Right atrium auricular region (tissue), 2 donors: ENCODE data around the gene GPX6. TPM values are rescaled to one million over a fixed set of nuclear protein-coding genes. Genes with fewer than 3 reads are reported as not detected.

Experiments used
- DNase-seq: peaks from one replicate; pipeline ENCODE4 v3.0.0-alpha.2; 2019; ENCODE audit warnings: low spot score
- H3K27ac ChIP-seq, 2 donors: fragments of 200-600 bp; sonication (generic); 1 replicate in 1 of 2; 2 replicates in 1 of 2; pipeline ENCODE4 v1.5.1; 2016 to 2019
- H3K27me3 ChIP-seq, 2 donors: fragments of 200-600 bp; sonication (generic); one replicate each; pipeline versions ENCODE4 v1.5.1 to v1.6.0; 2017 to 2019
- H3K36me3 ChIP-seq: fragments of 200-600 bp; sonication (generic); one replicate; pipeline ENCODE4 v1.5.1; 2016
- H3K4me1 ChIP-seq, 2 donors: fragments of 200-600 bp; sonication (generic); one replicate each; pipeline versions ENCODE4 v1.5.1 to v1.6.0; 2017 to 2019
- H3K4me3 ChIP-seq, 2 donors: fragments of 200-600 bp; sonication (generic); 1 replicate in 1 of 2; 2 replicates in 1 of 2; pipeline ENCODE4 v1.5.1; 2017 to 2019; ENCODE audit warnings: mild to moderate bottlenecking in 1 of 2, moderate library complexity in 1 of 2
- H3K9me3 ChIP-seq, 2 donors: fragments of 200-600 bp; sonication (generic); one replicate each; pipeline ENCODE4 v1.5.1; 2019
- CTCF ChIP-seq, 2 donors: fragments of 200-600 bp; sonication (generic); IDR thresholded peaks; one replicate each; pipeline ENCODE4 v1.5.1; 2019; ENCODE audit warnings: antibody characterized with exemption in 2 of 2
- total RNA-seq, 2 donors: library from RNA; depleted of rRNA; stranded (reverse); fragments of >200 nt; gene quantifications; one replicate each; pipeline ENCODE4 v1.1.0, GENCODE V29; 2016

Gene GPX6
- total RNA-seq, 2 donors from 2014 or later, result not detected

- Histone ChIP-seq H3K27ac (no peak overlapping the region), H3K27me3 (no peaks in the 10 kb centered on the region), H3K4me1 (no peaks in the 10 kb centered on the region), H3K36me3 (no peaks in the 10 kb centered on the region), H3K9me3 (no peaks in the 10 kb centered on the region), H3K4me3 (no peak overlapping the region)
- TF ChIP-seq CTCF (IDR thresholded peaks at IDR 0.05), result no peak
- no peak for DNase-seq
These were observed 53.2 kb downstream of the GPX6 start for GRCh38 chr6:28462401-28462800.

- H3K36me3 ChIP-seq, result no peaks in the 10 kb centered on the region
- H3K9me3 ChIP-seq, result no peaks in the 10 kb centered on the region
- H3K27me3 ChIP-seq, result no peaks in the 10 kb centered on the region
- H3K4me3 ChIP-seq, result no peak overlapping the region
- no peak for DNase-seq
- H3K27ac ChIP-seq, result no peak overlapping the region
- TF ChIP-seq CTCF (IDR thresholded peaks at IDR 0.05), result no peak
- H3K4me1 ChIP-seq, result no peaks in the 10 kb centered on the region
These were observed 57.0 kb downstream of the GPX6 start for GRCh38 chr6:28458568-28458967.

Other genes starting within 250 kb of the GPX6 start
- gene ZSCAN26, start 248.7 kb downstream of the GPX6 start, total RNA-seq, result 10 to 100 TPM; 11.2 to 13.3 TPM
- gene PGBD1, start 234.2 kb downstream of the GPX6 start, total RNA-seq, result 1 to 10 TPM; 1.8 to 4.1 TPM
- gene ZSCAN31, start 179.6 kb downstream of the GPX6 start, total RNA-seq, result 10 to 100 TPM in 1 of 2 donors, 1 to 10 TPM in 1; 9.9 to 14.5 TPM
- gene ZKSCAN3, start 165.8 kb downstream of the GPX6 start, total RNA-seq, result 1 to 10 TPM; 2.3 to 3.7 TPM
- 1 to 10 TPM; 2.1 to 3.4 TPM for gene ZSCAN12, start 116.0 kb downstream of the GPX6 start, total RNA-seq
- gene ZSCAN23, start 72.3 kb downstream of the GPX6 start, total RNA-seq, result under 1 TPM; 0.59 to 0.79 TPM
- not detected for gene GPX5, start 10.1 kb upstream of the GPX6 start, total RNA-seq